Naive B cell (primary cell): Measurements from ENCODE around the gene COL27A1. TPM values are rescaled to one million over a fixed set of nuclear protein-coding genes. Genes with fewer than 3 reads are reported as not detected.

Source experiments
- ATAC-seq, 2 donors: fragments of 150-1000 bp; cut with Tn5 transposase; 2 replicates each; pipeline ENCODE4 v1.10.0; 2021; ENCODE audit warnings: low read depth in 2 of 2, mild to moderate bottlenecking in 2 of 2, moderate library complexity in 2 of 2
- DNase-seq: peaks from one replicate; pipeline ENCODE4 v3.0.0; 2022
- H3K27ac Mint-ChIP-seq, 6 donors: one replicate each; pipeline ENCODE4 v1.8.0; 2020 to 2022; ENCODE audit warnings: mild to moderate bottlenecking in 6 of 6, mixed read lengths in 6 of 6, moderate library complexity in 5 of 6, inconsistent platforms in 2 of 6
- H3K27me3 Mint-ChIP-seq, 3 donors: one replicate each; pipeline ENCODE4 v1.8.0; 2021 to 2022; ENCODE audit warnings: mixed read lengths in 3 of 3, mild to moderate bottlenecking in 1 of 3
- H3K36me3 Mint-ChIP-seq, 2 donors: one replicate each; pipeline ENCODE4 v1.8.0; 2020 to 2022; ENCODE audit warnings: mixed read lengths in 2 of 2, inconsistent platforms in 1 of 2, mild to moderate bottlenecking in 1 of 2
- H3K4me1 Mint-ChIP-seq, 3 donors: one replicate each; pipeline ENCODE4 v1.8.0; 2020 to 2022; ENCODE audit warnings: mixed read lengths in 3 of 3, inconsistent platforms in 1 of 3, mild to moderate bottlenecking in 1 of 3, moderate library complexity in 1 of 3
- H3K4me3 Mint-ChIP-seq, 8 donors: one replicate each; pipeline ENCODE4 v1.8.0; 2020 to 2022; ENCODE audit warnings: mild to moderate bottlenecking in 8 of 8, mixed read lengths in 8 of 8, moderate library complexity in 8 of 8, inconsistent platforms in 2 of 8
- H3K9me3 Mint-ChIP-seq, 7 donors: one replicate each; pipeline ENCODE4 v1.8.0; 2020 to 2022; ENCODE audit warnings: mixed read lengths in 7 of 7, mild to moderate bottlenecking in 5 of 7, inconsistent platforms in 2 of 7, moderate library complexity in 1 of 7
- polyA plus RNA-seq, 6 donors: library from polyadenylated mRNA; unstranded; fragments of 300-500 nt; fragmentation: Illumina TruSeq; gene quantifications; one replicate each; pipeline ENCODE4 v1.2.3, GENCODE V29; 2021; ENCODE audit warnings: low read depth in 6 of 6

COL27A1 gene
- polyA plus RNA-seq, 6 donors from 2014 or later = 0.04 TPM; not detected in 5

GRCh38 chr9:114231273-114231672 lies 75.9 kb downstream of the COL27A1 start:
- no peaks in the 10 kb centered on the region for H3K36me3 Mint-ChIP-seq
- H3K4me1 Mint-ChIP-seq = no peaks in the 10 kb centered on the region
- H3K9me3 Mint-ChIP-seq = peaks cover 0 to 2% (median 0%) of the 10 kb centered on the region in 7 donors
- peak overlapping the region in 1 of 6 donors; percentile 31 for H3K27ac Mint-ChIP-seq
- no peak overlapping the region for H3K4me3 Mint-ChIP-seq
- no peak for ATAC-seq
- H3K27me3 Mint-ChIP-seq = peaks cover 7 to 27% (median 17%) of the 10 kb centered on the region in 3 donors
- no peak for DNase-seq

- Mint-ChIP-seq H3K4me3 (no peak overlapping the region), H3K9me3 (peaks cover 0 to 2% (median 0%) of the 10 kb centered on the region in 7 donors), H3K36me3 (no peaks in the 10 kb centered on the region), H3K4me1 (no peaks in the 10 kb centered on the region), H3K27ac (no peak overlapping the region), H3K27me3 (peaks cover 7 to 28% (median 22%) of the 10 kb centered on the region in 3 donors)
- no peak for DNase-seq
- no peak for ATAC-seq
These were observed 76.5 kb downstream of the COL27A1 start for GRCh38 chr9:114231719-114232449.

GRCh38 chr9:114233491-114234185 lies 78.3 kb downstream of the COL27A1 start:
- Mint-ChIP-seq H3K36me3 (no peaks in the 10 kb centered on the region), H3K9me3 (peaks cover 0 to 2% (median 0%) of the 10 kb centered on the region in 7 donors), H3K4me1 (no peaks in the 10 kb centered on the region), H3K27me3 (peaks cover 7 to 25% (median 22%) of the 10 kb centered on the region in 3 donors), H3K27ac (peak overlapping the region in 1 of 6 donors; percentile 14), H3K4me3 (no peak overlapping the region)
- no peak for ATAC-seq
- no peak for DNase-seq

- no peak overlapping the region for H3K4me3 Mint-ChIP-seq
- H3K27me3 Mint-ChIP-seq = peaks cover 7 to 25% (median 22%) of the 10 kb centered on the region in 3 donors
- no peak for ATAC-seq
- H3K36me3 Mint-ChIP-seq = no peaks in the 10 kb centered on the region
- DNase-seq = no peak
- no peaks in the 10 kb centered on the region for H3K4me1 Mint-ChIP-seq
- peaks cover 0 to 2% (median 0%) of the 10 kb centered on the region in 7 donors for H3K9me3 Mint-ChIP-seq
- peak overlapping the region in 1 of 6 donors; percentile 53 for H3K27ac Mint-ChIP-seq
These were observed 79.8 kb downstream of the COL27A1 start for GRCh38 chr9:114235033-114235661.

GRCh38 chr9:114236391-114237138 lies 81.2 kb downstream of the COL27A1 start:
- Mint-ChIP-seq H3K4me3 (peak overlapping the region in 1 of 8 donors; percentile 44), H3K27ac (no peak overlapping the region), H3K4me1 (no peaks in the 10 kb centered on the region), H3K27me3 (peaks cover 7 to 25% (median 21%) of the 10 kb centered on the region in 3 donors), H3K36me3 (no peaks in the 10 kb centered on the region), H3K9me3 (peaks cover 0 to 2% (median 0%) of the 10 kb centered on the region in 7 donors)
- no peak for DNase-seq
- no peak for ATAC-seq

GRCh38 chr9:114237247-114237646 lies 81.9 kb downstream of the COL27A1 start:
- DNase-seq (no peak), ATAC-seq (no peak)
- H3K27ac Mint-ChIP-seq = no peak overlapping the region
- H3K4me1 Mint-ChIP-seq = no peaks in the 10 kb centered on the region
- peaks cover 7 to 25% (median 18%) of the 10 kb centered on the region in 3 donors for H3K27me3 Mint-ChIP-seq
- peaks cover 0 to 2% (median 0%) of the 10 kb centered on the region in 7 donors for H3K9me3 Mint-ChIP-seq
- H3K4me3 Mint-ChIP-seq = peak overlapping the region in 1 of 8 donors; percentile 44
- no peaks in the 10 kb centered on the region for H3K36me3 Mint-ChIP-seq

- no peaks in the 10 kb centered on the region for H3K36me3 Mint-ChIP-seq
- peaks cover 0 to 2% (median 0%) of the 10 kb centered on the region in 7 donors for H3K9me3 Mint-ChIP-seq
- H3K4me1 Mint-ChIP-seq = no peaks in the 10 kb centered on the region
- no peak overlapping the region for H3K27ac Mint-ChIP-seq
- ATAC-seq = no peak
- peaks cover 7 to 25% (median 22%) of the 10 kb centered on the region in 3 donors for H3K27me3 Mint-ChIP-seq
- no peak for DNase-seq
- H3K4me3 Mint-ChIP-seq = peak overlapping the region in 1 of 8 donors; percentile 12
These were observed 82.4 kb downstream of the COL27A1 start for GRCh38 chr9:114237781-114238180.

GRCh38 chr9:114238472-114238871 lies 83.1 kb downstream of the COL27A1 start:
- H3K36me3 Mint-ChIP-seq = no peaks in the 10 kb centered on the region
- ATAC-seq (no peak), DNase-seq (no peak)
- H3K4me3 Mint-ChIP-seq = peak overlapping the region in 1 of 8 donors; percentile 66
- no peaks in the 10 kb centered on the region for H3K4me1 Mint-ChIP-seq
- peaks cover 7 to 23% (median 22%) of the 10 kb centered on the region in 3 donors for H3K27me3 Mint-ChIP-seq
- peaks cover 0 to 2% (median 0%) of the 10 kb centered on the region in 7 donors for H3K9me3 Mint-ChIP-seq
- no peak overlapping the region for H3K27ac Mint-ChIP-seq

- Mint-ChIP-seq H3K36me3 (no peaks in the 10 kb centered on the region), H3K4me3 (no peak overlapping the region), H3K27me3 (peaks cover 7 to 23% (median 18%) of the 10 kb centered on the region in 3 donors), H3K27ac (no peak overlapping the region), H3K4me1 (no peaks in the 10 kb centered on the region), H3K9me3 (peaks cover 0 to 2% (median 0%) of the 10 kb centered on the region in 7 donors)
- DNase-seq (no peak), ATAC-seq (no peak)
These were observed 83.8 kb downstream of the COL27A1 start for GRCh38 chr9:114238891-114239875.

GRCh38 chr9:114240216-114240615 lies 84.9 kb downstream of the COL27A1 start:
- no peak for ATAC-seq
- H3K36me3 Mint-ChIP-seq = no peaks in the 10 kb centered on the region
- no peaks in the 10 kb centered on the region for H3K4me1 Mint-ChIP-seq

GRCh38 chr9:114240647-114241558 lies 85.6 kb downstream of the COL27A1 start:
- no peaks in the 10 kb centered on the region for H3K36me3 Mint-ChIP-seq
- peaks cover 0 to 2% (median 0%) of the 10 kb centered on the region in 7 donors for H3K9me3 Mint-ChIP-seq
- no peaks in the 10 kb centered on the region for H3K4me1 Mint-ChIP-seq
- peaks cover 3 to 21% (median 11%) of the 10 kb centered on the region in 3 donors for H3K27me3 Mint-ChIP-seq
- DNase-seq (no peak), ATAC-seq (no peak)
- H3K4me3 Mint-ChIP-seq = no peak overlapping the region
- no peak overlapping the region for H3K27ac Mint-ChIP-seq

More at GRCh38 chr9:114240216-114240615, 84.9 kb downstream of the COL27A1 start:
- Mint-ChIP-seq H3K4me3 (no peak overlapping the region), H3K27me3 (peaks cover 7 to 23% (median 18%) of the 10 kb centered on the region in 3 donors), H3K27ac (no peak overlapping the region), H3K9me3 (peaks cover 0 to 2% (median 0%) of the 10 kb centered on the region in 7 donors)
- DNase-seq = no peak
